ENCODE results near the gene ARHGEF16. TPM values are rescaled to one million over a fixed set of nuclear protein-coding genes. Genes with fewer than 3 reads are reported as not detected.
A peak's percentile ranks its signal among the peaks of the same experiment; 100 is the strongest.

ARHGEF16 gene
- total and polyA plus RNA-seq, 7 donors, result 0.41 to 51.8 (median 2.2) TPM

- no peak for DNase-seq
- Histone ChIP-seq H3K4me1 (peaks cover 0 to 9% (median 9%) of the 10 kb centered on the region in 4 donors), H3K27me3 (peaks cover 10 to 29% (median 19%) of the 10 kb centered on the region in 3 donors), H3K36me3 (no peaks in the 10 kb centered on the region), H3K4me3 (no peak overlapping the region), H3K27ac (peak overlapping the region in 2 of 4 donors; percentile 14 to 39), H3K9me3 (no peaks in the 10 kb centered on the region)
- TF ChIP-seq EP300 (IDR thresholded peaks at IDR 0.05) (no peak), POLR2A (IDR thresholded peaks at IDR 0.05) (no peak), CTCF (IDR thresholded peaks at IDR 0.05) (no peak), POLR2AphosphoS5 (IDR thresholded peaks at IDR 0.05) (no peak)
- WGBS, 2 donors, result 39 to 79% methylated on average over 24 of the region's 24 CpGs
- intact Hi-C loops (cut with DNase I), result no loop called here
Observed at GRCh38 chr1:3459051-3459908, 4.8 kb downstream of the ARHGEF16 start.

DNA sequence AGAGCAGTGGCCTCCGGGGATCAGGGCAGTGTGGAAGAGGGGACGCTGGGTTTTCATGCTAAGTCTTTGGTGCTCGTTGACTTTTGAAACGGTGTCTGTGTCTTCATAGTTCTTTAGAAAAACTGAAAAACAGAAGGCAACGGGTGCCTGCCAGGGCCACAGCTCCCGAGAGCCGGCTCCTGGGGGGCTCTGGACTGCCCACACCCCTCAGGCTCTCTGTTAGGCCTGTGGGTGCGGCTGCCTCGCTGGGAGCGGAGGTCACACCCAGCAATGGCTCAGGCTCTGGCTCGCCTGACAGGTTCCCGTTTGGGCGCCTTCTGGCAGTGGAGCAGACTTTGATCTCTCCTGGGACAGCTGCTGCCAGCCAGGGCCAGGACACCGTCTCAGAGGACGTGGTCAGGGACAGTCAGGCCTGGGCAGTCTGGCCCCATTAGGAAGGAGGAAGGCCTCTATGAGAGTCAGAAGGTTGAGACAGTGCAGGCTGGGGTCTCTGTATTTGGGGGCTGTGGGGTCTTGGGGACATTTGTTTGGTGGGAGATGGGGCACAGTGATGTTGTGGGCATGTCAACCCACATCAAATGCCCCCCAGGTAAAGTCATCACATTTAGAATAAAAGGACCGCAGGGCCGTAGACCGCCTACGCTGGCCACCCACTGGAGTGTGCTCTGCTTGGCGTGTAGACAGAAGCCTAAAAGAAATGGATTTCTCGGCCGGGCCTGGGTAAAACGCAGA lies 5.6 kb downstream of the ARHGEF16 start:
- 23 to 70% methylated on average over 23 of the region's 23 CpGs for WGBS, 2 donors
- intact Hi-C loops (cut with DNase I), result no loop called here
- H3K27ac ChIP-seq, result peak overlapping the region in 2 of 4 donors; percentile 14 to 42
- no peak overlapping the region for H3K4me3 ChIP-seq
- peaks cover 2 to 23% (median 11%) of the 10 kb centered on the region in 3 donors for H3K27me3 ChIP-seq
- TF ChIP-seq POLR2A (IDR thresholded peaks at IDR 0.05) (peak in 1 of 2 donors; percentile 21), POLR2AphosphoS5 (IDR thresholded peaks at IDR 0.05) (no peak), CTCF (IDR thresholded peaks at IDR 0.05) (no peak)
- H3K9me3 ChIP-seq, result no peaks in the 10 kb centered on the region
- no peaks in the 10 kb centered on the region for H3K36me3 ChIP-seq
- peaks cover 0 to 1% (median under 1%) of the 10 kb centered on the region in 4 donors for H3K4me1 ChIP-seq
- no peak for DNase-seq

DNA sequence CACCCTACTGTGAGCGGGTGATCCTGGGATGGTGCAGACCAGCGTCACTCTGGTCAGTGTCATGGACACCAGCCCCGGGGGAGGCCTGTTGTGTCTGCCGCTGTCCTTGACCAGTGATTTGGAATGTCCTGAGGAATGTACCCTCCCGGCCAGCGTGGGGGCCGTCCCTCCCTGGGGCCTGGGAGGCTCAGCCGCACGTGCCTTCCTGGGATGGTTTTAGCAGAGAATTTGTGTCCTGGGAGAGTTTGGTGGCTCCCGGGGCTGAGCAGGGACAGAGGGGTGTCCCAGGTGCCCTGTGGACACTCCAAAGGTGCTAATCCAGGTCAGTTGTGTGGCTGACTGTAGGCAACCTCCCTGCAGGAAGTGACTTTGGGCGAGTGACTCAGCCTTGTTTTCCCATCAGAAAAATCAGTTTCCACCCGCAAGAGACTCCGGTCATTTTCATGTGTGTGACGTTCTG lies 6.2 kb downstream of the ARHGEF16 start:
- Histone ChIP-seq H3K4me1 (no peaks in the 10 kb centered on the region), H3K36me3 (no peaks in the 10 kb centered on the region), H3K27ac (peak overlapping the region in 2 of 4 donors; percentile 14 to 42), H3K9me3 (no peaks in the 10 kb centered on the region), H3K4me3 (no peak overlapping the region), H3K27me3 (peaks cover 0 to 19% (median 5%) of the 10 kb centered on the region in 3 donors)
- TF ChIP-seq POLR2AphosphoS5 (IDR thresholded peaks at IDR 0.05) (no peak), POLR2A (IDR thresholded peaks at IDR 0.05) (no peak), EP300 (IDR thresholded peaks at IDR 0.05) (no peak)
- intact Hi-C loops (cut with DNase I), result no loop called here
- DNase-seq, result no peak
- WGBS, 2 donors, result 28 to 69% methylated on average over 14 of the region's 14 CpGs

GRCh38 chr1:3461238-3461933 lies 6.9 kb downstream of the ARHGEF16 start:
- TF ChIP-seq POLR2AphosphoS5 (IDR thresholded peaks at IDR 0.05) (no peak), CTCF (IDR thresholded peaks at IDR 0.05) (no peak), EP300 (IDR thresholded peaks at IDR 0.05) (no peak), POLR2A (IDR thresholded peaks at IDR 0.05) (no peak)
- intact Hi-C loops (cut with DNase I), result no loop called here
- H3K27ac ChIP-seq, result no peak overlapping the region
- no peaks in the 10 kb centered on the region for H3K9me3 ChIP-seq
- peaks cover 0 to 12% (median 0%) of the 10 kb centered on the region in 3 donors for H3K27me3 ChIP-seq
- no peaks in the 10 kb centered on the region for H3K36me3 ChIP-seq
- H3K4me1 ChIP-seq, result no peaks in the 10 kb centered on the region
- no peak for DNase-seq
- 91 to 93% methylated on average over 30 of the region's 30 CpGs for WGBS, 2 donors
- H3K4me3 ChIP-seq, result no peak overlapping the region
